ENCODE measurements around the gene ACTR3.

ACTR3 gene

GRCh38 chr2:113966171-113966570 is 76.3 kb downstream of the ACTR3 start:
- H3K4me2 ChIP-seq (ENCODE audit: low read depth, low read length, poor library complexity, severe bottlenecking), result no peak overlapping the region
- H3K27ac ChIP-seq (ENCODE audit: low read depth, low read length), result no peak overlapping the region
- peaks cover 3% of the 10 kb centered on the region; the same call in 1 of the 2 replicates for H3K36me3 ChIP-seq (ENCODE audit: low read length)
- H3K27me3 ChIP-seq (ENCODE audit: low read length), result no peaks in the 10 kb centered on the region
- no peak overlapping the region for H3K9ac ChIP-seq (ENCODE audit: low read length)
- H3K79me2 ChIP-seq (ENCODE audit: insufficient read depth, low read length), result no peaks in the 10 kb centered on the region
- no peak overlapping the region for H3K4me3 ChIP-seq (ENCODE audit: insufficient read depth, low read length, poor library complexity, severe bottlenecking)
- peaks cover 46% of the 10 kb centered on the region for H3F3A ChIP-seq (ENCODE audit: insufficient read depth)
- no peak overlapping the region for H2AFZ ChIP-seq (ENCODE audit: low read depth, low read length, severe bottlenecking)
- H3K9me3 ChIP-seq (ENCODE audit: insufficient read depth, low read length), result no peaks in the 10 kb centered on the region
- TF ChIP-seq CTCF (IDR thresholded peaks at IDR 0.05; ENCODE audit: insufficient read depth, low read length, poor library complexity, severe bottlenecking) (no peak), EZH2phosphoT487 (conservative IDR thresholded peaks at IDR 0.05; ENCODE audit: low read length) (no peak)
- no peaks in the 10 kb centered on the region for H3K9me2 ChIP-seq (replicated peaks; ENCODE audit: insufficient read depth, low read length)
- H4K20me1 ChIP-seq (ENCODE audit: low read depth, low read length), result 0 out of 2 replicates have a peak, but pooled peaks cover 6% of the 10 kb centered on the region

GRCh38 chr2:113966832-113967231 is 76.9 kb downstream of the ACTR3 start:
- no peak overlapping the region for H3K4me2 ChIP-seq (ENCODE audit: low read depth, low read length, poor library complexity, severe bottlenecking)
- H3K4me3 ChIP-seq (ENCODE audit: insufficient read depth, low read length, poor library complexity, severe bottlenecking), result no peak overlapping the region
- no peak overlapping the region for H3K9ac ChIP-seq (ENCODE audit: low read length)
- H3F3A ChIP-seq (ENCODE audit: insufficient read depth), result peaks cover 41% of the 10 kb centered on the region
- no peaks in the 10 kb centered on the region for H3K9me3 ChIP-seq (ENCODE audit: insufficient read depth, low read length)
- H3K9me2 ChIP-seq (replicated peaks; ENCODE audit: insufficient read depth, low read length), result no peaks in the 10 kb centered on the region
- no peak overlapping the region for H2AFZ ChIP-seq (ENCODE audit: low read depth, low read length, severe bottlenecking)
- H3K27ac ChIP-seq (ENCODE audit: low read depth, low read length), result no peak overlapping the region
- no peaks in the 10 kb centered on the region for H3K36me3 ChIP-seq (ENCODE audit: low read length)
- no peaks in the 10 kb centered on the region for H3K27me3 ChIP-seq (ENCODE audit: low read length)
- H4K20me1 ChIP-seq (ENCODE audit: low read depth, low read length), result 0 out of 2 replicates have a peak, but pooled peaks cover 6% of the 10 kb centered on the region
- H3K79me2 ChIP-seq (ENCODE audit: insufficient read depth, low read length), result no peaks in the 10 kb centered on the region
- TF ChIP-seq EZH2phosphoT487 (conservative IDR thresholded peaks at IDR 0.05; ENCODE audit: low read length) (no peak), CTCF (IDR thresholded peaks at IDR 0.05; ENCODE audit: insufficient read depth, low read length, poor library complexity, severe bottlenecking) (no peak)

- Histone ChIP-seq H3K9me3 (ENCODE audit: insufficient read depth, low read length) (no peaks in the 10 kb centered on the region), H3K36me3 (ENCODE audit: low read length) (no peaks in the 10 kb centered on the region), H3K4me2 (ENCODE audit: low read depth, low read length, poor library complexity, severe bottlenecking) (no peak overlapping the region), H3K27ac (ENCODE audit: low read depth, low read length) (no peak overlapping the region), H3F3A (ENCODE audit: insufficient read depth) (peaks cover 37% of the 10 kb centered on the region), H2AFZ (ENCODE audit: low read depth, low read length, severe bottlenecking) (no peak overlapping the region), H3K9ac (ENCODE audit: low read length) (no peak overlapping the region), H3K9me2 (replicated peaks; ENCODE audit: insufficient read depth, low read length) (no peaks in the 10 kb centered on the region), H3K27me3 (ENCODE audit: low read length) (no peaks in the 10 kb centered on the region), H4K20me1 (ENCODE audit: low read depth, low read length) (0 out of 2 replicates have a peak, but pooled peaks cover 6% of the 10 kb centered on the region), H3K4me3 (ENCODE audit: insufficient read depth, low read length, poor library complexity, severe bottlenecking) (no peak overlapping the region), H3K79me2 (ENCODE audit: insufficient read depth, low read length) (no peaks in the 10 kb centered on the region)
- TF ChIP-seq CTCF (IDR thresholded peaks at IDR 0.05; ENCODE audit: insufficient read depth, low read length, poor library complexity, severe bottlenecking) (no peak), EZH2phosphoT487 (conservative IDR thresholded peaks at IDR 0.05; ENCODE audit: low read length) (no peak)
Measured at GRCh38 chr2:113967272-113967671, 77.4 kb downstream of the ACTR3 start.
